Bronchial epithelial cell (primary cell): ENCODE measurements around the gene KRTAP12-3. TPM values are rescaled to one million over a fixed set of nuclear protein-coding genes. Genes with fewer than 3 reads are reported as not detected.

Experiments used
- DNase-seq: peaks from one replicate; pipeline ENCODE4 v3.0.0-alpha.2; 2010; ENCODE audit warnings: low read depth
- FAIRE-seq: peaks from 2 replicates; lab custom pipeline; 2011; peaks lifted over from hg19 to GRCh38; lab: Jason Lieb, UNC
- H3K27me3 ChIP-seq: 2 replicates; pipeline ENCODE4 v1.5.1; 2011; ENCODE audit warnings: low read length; ENCODE audit not compliant: control insufficient read depth, insufficient read depth
- H3K36me3 ChIP-seq: 2 replicates; pipeline ENCODE4 v1.5.1; 2011; ENCODE audit warnings: low read length; ENCODE audit not compliant: control insufficient read depth, insufficient read depth
- H3K4me3 ChIP-seq: 2 replicates; pipeline ENCODE4 v1.5.1; 2011; ENCODE audit warnings: mild to moderate bottlenecking, low read depth, low read length, control low read depth
- total RNA-seq: library from RNA; depleted of rRNA; stranded (reverse); fragments of >200 nt; gene quantifications from 2 replicates; pipeline ENCODE4 v1.2.1, GENCODE V29; 2014
- TF ChIP-seq, protein P1 (sequence below): IDR thresholded peaks from 2 replicates; pipeline ENCODE4 v1.5.1; 2011; ENCODE audit warnings: mild to moderate bottlenecking, moderate library complexity, low read length, control low read depth, inconsistent platforms; ENCODE audit not compliant: insufficient read depth, severe bottlenecking

KRTAP12-3 gene
- total RNA-seq, 1 donor from 2014 or later = not detected

DNA sequence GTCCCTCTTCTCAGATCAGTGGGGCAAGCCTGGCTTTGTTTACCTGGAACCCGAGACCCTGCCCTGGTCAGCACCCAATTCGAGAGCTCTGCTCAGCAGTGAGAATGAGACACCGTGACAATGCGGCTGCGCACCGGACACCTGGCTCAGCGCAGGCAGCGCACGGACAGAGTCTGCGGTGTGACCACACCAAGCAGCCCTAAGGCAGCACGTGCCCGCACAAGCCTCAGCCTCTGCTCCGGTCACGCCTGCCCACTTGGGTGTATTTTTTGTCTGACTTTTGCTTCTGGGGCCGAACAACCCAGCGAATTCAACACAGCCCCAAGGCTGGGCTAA is 41.2 kb upstream of the KRTAP12-3 start:
- H3K4me3 ChIP-seq = no peak overlapping the region
- TF ChIP-seq, protein P1, sequence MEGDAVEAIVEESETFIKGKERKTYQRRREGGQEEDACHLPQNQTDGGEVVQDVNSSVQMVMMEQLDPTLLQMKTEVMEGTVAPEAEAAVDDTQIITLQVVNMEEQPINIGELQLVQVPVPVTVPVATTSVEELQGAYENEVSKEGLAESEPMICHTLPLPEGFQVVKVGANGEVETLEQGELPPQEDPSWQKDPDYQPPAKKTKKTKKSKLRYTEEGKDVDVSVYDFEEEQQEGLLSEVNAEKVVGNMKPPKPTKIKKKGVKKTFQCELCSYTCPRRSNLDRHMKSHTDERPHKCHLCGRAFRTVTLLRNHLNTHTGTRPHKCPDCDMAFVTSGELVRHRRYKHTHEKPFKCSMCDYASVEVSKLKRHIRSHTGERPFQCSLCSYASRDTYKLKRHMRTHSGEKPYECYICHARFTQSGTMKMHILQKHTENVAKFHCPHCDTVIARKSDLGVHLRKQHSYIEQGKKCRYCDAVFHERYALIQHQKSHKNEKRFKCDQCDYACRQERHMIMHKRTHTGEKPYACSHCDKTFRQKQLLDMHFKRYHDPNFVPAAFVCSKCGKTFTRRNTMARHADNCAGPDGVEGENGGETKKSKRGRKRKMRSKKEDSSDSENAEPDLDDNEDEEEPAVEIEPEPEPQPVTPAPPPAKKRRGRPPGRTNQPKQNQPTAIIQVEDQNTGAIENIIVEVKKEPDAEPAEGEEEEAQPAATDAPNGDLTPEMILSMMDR = no peak
- FAIRE-seq (no peak), DNase-seq (no peak)
- no peaks in the 10 kb centered on the region for H3K27me3 ChIP-seq
- no peaks in the 10 kb centered on the region for H3K36me3 ChIP-seq

DNA sequence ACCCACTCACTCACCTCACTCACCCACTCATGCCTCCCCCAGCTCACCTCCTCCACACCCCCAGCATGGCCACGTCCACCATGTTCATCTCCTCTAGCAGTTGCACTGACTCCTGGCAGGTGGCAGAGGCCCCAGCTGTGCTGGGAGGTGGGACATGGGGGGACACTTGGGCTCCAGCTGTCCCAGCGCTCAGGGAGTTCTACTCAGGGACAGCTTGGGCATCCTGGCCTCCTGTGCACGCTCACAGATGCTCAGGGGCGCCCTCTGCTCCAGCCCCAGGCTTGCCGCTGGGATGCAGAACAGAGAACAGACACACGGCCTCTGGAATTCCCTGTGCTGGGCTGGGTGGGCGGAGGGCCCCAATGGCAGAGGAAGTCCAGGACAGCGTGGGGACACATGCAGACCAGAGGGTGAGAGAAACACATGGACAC is 40.6 kb upstream of the KRTAP12-3 start:
- H3K4me3 ChIP-seq = no peak overlapping the region
- H3K36me3 ChIP-seq = no peaks in the 10 kb centered on the region
- DNase-seq (no peak), FAIRE-seq (no peak)
- no peaks in the 10 kb centered on the region for H3K27me3 ChIP-seq
- TF ChIP-seq, protein P1 = no peak

DNA sequence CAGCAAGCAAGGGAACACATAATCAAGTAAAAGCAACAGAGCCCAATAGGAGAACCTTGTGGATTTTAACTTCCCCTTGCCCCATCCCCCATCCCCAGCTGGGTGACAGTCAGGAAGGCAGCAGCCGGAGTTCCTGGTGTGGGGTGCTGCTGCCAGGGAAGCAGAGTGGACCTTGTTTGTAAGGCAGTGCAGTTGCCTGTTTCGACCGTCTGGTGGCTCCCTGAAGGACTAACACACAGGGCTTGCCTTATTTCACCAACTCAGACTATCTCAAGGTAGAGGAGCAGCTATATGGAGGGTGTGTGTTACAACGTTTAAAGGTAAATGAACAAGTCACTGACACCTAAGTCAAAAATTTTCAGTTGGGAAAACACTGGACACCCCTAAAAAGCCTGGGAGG is 39.2 kb upstream of the KRTAP12-3 start:
- H3K27me3 ChIP-seq = no peaks in the 10 kb centered on the region
- H3K4me3 ChIP-seq = no peak overlapping the region
- FAIRE-seq (no peak), DNase-seq (no peak)
- H3K36me3 ChIP-seq = no peaks in the 10 kb centered on the region
- TF ChIP-seq, protein P1 = no peak

DNA sequence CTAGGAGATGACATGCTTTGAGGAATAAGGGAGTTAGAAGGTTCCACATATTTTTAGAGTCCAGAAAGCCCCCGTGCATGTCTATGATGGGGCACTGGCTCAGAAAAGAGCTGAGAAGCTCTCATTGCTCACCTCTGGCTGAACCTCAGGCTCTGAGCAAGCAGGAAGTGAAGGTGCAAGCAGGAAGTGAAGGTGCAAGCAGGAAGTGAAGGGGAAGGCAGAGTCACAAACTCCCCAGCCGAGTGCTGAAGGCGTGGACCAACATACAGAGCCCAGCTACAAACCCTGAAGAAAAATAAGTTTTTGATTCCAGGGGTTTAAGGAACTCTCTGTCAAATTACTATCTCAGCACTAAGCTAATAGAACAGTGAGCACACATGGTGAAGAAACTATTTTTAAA is 38.8 kb upstream of the KRTAP12-3 start:
- FAIRE-seq = no peak
- no peak for DNase-seq
- H3K27me3 ChIP-seq = no peaks in the 10 kb centered on the region
- H3K36me3 ChIP-seq = no peaks in the 10 kb centered on the region
- TF ChIP-seq, protein P1 = no peak
- no peak overlapping the region for H3K4me3 ChIP-seq

DNA sequence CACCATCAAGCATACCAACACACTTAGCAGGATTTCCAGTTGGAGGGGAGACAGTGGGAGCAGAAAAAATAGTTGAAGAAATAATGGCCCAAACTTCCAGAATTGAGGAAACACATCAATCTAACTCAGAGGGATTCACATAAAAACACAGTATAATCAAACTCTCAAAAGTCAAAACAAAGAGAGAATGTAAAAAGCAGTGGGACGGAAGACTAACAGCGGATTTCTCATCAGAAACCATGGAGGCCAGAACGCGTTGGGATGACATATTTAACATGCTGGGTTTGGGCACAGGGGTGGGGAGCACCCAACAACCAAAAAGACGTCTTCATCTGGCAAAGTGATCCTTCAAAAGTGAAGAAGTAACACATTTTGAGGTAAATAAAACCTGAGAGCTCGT is 37.8 kb upstream of the KRTAP12-3 start:
- DNase-seq = no peak

DNA sequence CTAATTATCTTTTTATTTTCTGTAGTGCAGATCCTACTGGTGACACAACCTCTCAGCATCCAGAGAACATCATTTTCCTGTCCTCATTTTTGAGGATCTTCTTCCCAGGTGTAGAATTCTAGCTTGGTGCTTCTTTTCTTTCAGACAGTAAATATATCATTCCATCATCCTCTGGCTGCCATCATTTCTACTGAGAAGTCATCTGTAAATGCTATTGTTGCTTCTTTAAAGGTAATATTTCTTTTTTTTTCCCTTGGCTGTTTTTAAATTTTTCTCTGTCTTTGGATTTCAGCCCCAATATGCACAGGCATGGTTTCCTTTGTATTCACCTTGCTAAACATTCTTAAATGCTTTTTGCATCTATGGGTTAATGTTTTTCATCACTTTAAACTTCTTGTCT is 34.2 kb upstream of the KRTAP12-3 start:
- Histone ChIP-seq H3K27me3 (no peaks in the 10 kb centered on the region), H3K4me3 (no peak overlapping the region), H3K36me3 (no peaks in the 10 kb centered on the region)
- no peak for FAIRE-seq
- DNase-seq = no peak
- TF ChIP-seq, protein P1 = no peak

More for the DNA sequence above, 37.8 kb upstream of the KRTAP12-3 start:
- no peaks in the 10 kb centered on the region for H3K27me3 ChIP-seq
- no peaks in the 10 kb centered on the region for H3K36me3 ChIP-seq
- H3K4me3 ChIP-seq = no peak overlapping the region
- no peak for FAIRE-seq
- TF ChIP-seq, protein P1 = no peak
